ENCODE results near the gene TOB2. TPM values are rescaled to one million over a fixed set of nuclear protein-coding genes. Genes with fewer than 3 reads are reported as not detected.
"Not testable (repeated sequence)": the region's sequence is repeated elsewhere in the genome, so short reads cannot be mapped to it uniquely, and the experiment has no call there.

TOB2 gene
- polyA plus RNA-seq, 6 donors from 2014 or later: 14.0 to 24.0 (median 22.2) TPM

DNA sequence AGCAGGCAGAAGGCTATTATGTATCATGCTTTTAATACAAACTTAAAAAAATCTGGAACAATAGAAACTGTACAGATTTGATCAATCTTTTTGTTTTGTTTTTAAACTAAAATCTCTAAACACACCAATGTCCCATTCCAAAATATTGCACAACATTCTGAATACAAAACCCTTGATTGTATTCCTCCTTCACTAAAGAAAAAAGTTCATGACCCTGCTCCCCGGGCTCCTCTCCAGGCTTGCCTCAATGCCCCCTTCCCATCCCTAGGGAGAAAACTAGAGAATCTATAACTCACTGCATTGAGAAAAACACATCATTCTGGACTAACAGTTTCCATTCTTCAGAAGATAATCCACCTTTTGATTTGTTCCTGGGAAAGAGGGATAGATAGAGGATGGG lies 13.1 kb downstream of the TOB2 start:
- not testable (repeated sequence) for H3K27me3 Mint-ChIP-seq; DNase-seq; H3K27ac Mint-ChIP-seq; H3K9me3 Mint-ChIP-seq; ATAC-seq (ENCODE audit: low read depth in 2 of 2)
- Mint-ChIP-seq H3K4me3 (peak overlapping the region in 1 of 8 donors; percentile 60), H3K4me1 (peaks cover 16 to 30% (median 24%) of the 10 kb centered on the region in 3 donors), H3K36me3 (peaks cover 4 to 13% of the 10 kb centered on the region in 2 donors)

DNA sequence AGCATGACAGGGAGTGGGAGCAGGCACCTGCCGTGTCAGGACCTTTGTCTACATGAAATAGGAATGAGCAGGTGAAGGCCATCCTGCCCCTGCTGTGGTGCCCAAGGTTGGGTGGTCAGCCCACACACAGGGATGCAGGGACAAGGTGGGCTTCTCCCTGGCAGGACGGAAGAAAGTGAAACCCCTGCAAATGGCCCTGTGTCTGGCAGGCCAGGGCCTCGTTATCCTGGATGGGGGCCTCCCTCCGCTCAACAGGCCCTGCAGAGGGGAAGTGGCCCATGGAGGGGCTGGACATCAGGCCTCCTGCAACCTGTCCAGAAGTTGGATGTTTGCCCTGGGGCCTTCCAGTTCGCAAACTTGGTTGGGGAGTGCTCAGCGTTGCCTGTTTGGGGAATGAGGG lies 14.9 kb downstream of the TOB2 start:
- peaks cover 4 to 8% of the 10 kb centered on the region in 2 donors for H3K36me3 Mint-ChIP-seq
- no peak for ATAC-seq (ENCODE audit: low read depth in 2 of 2)
- DNase-seq: no peak

DNA sequence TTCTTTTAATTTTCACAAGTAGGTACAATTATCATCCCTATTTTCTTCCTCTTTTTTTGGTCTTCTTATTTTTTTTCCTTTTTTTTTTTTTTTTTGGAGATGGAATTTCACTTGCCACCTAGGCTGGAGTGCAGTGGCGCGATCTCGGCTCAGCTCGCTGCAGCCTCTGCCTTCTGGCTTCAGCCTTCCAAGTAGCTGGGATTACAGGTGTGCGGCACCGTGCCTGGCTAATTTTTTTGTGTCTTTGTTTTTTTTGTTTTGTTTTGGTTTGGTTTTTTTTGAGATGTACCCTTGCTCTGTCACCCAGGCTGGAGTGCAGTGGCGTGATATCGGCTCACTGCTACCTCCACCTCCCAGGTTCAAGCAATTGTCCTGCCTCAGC lies 16.7 kb downstream of the TOB2 start:
- peaks cover 18 to 31% (median 25%) of the 10 kb centered on the region in 3 donors for H3K4me1 Mint-ChIP-seq
- H3K27ac Mint-ChIP-seq: peak overlapping the region in 3 of 6 donors; percentile 26 to 70 (median 67)
- peaks cover 0 to 9% of the 10 kb centered on the region in 2 donors for H3K36me3 Mint-ChIP-seq
- no peaks in the 10 kb centered on the region for H3K27me3 Mint-ChIP-seq
- no peak for ATAC-seq (ENCODE audit: low read depth in 2 of 2)
- no peak overlapping the region for H3K4me3 Mint-ChIP-seq
- no peak for DNase-seq
- no peaks in the 10 kb centered on the region for H3K9me3 Mint-ChIP-seq

More for the DNA sequence above, 14.9 kb downstream of the TOB2 start:
- H3K27me3 Mint-ChIP-seq: no peaks in the 10 kb centered on the region
- peak overlapping the region in 1 of 6 donors; percentile 34 for H3K27ac Mint-ChIP-seq
- H3K9me3 Mint-ChIP-seq: no peaks in the 10 kb centered on the region
- H3K4me1 Mint-ChIP-seq: peaks cover 13 to 29% (median 25%) of the 10 kb centered on the region in 3 donors
- no peak overlapping the region for H3K4me3 Mint-ChIP-seq

DNA sequence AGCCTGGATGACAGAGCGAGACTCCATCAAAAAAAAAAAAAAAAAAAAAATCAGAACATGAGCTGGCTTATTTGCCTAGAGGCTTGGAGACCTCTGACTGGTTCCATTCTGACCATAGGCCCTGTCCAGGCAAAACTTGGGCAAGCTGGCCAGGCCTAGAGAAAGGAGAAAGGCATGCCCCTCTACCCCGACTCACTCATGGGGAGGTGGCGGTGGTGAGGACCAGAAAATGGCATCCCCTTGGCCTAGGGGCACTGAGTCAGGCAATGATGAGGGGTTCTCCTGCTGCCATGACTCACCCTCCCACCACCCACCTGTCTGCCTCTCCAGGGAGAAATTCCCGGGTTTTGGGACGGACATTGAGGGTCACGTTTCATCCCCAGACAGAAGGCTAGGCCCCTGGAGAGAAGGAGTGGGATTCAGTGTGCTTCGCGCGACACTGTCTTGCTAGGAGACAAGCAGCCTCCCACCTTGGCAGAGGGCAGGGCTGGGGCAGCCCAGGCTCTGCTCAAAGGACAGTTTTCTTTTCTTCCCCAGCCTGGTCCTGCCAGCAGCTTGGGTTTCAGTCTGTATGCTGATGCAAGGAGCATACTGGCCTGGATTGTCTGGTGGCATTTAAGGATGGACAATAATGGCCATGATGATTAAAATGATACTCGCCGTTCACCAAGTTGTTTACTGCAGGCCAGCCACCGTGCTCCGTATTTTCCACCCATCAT lies 17.2 kb downstream of the TOB2 start:
- peaks cover 0 to 9% of the 10 kb centered on the region in 2 donors for H3K36me3 Mint-ChIP-seq
- DNase-seq (no peak), ATAC-seq (ENCODE audit: low read depth in 2 of 2) (no peak)
- H3K4me3 Mint-ChIP-seq: no peak overlapping the region
- peaks cover 18 to 28% (median 25%) of the 10 kb centered on the region in 3 donors for H3K4me1 Mint-ChIP-seq
- H3K27ac Mint-ChIP-seq: peak overlapping the region in 1 of 6 donors; percentile 67
- no peaks in the 10 kb centered on the region for H3K27me3 Mint-ChIP-seq
- no peaks in the 10 kb centered on the region for H3K9me3 Mint-ChIP-seq

DNA sequence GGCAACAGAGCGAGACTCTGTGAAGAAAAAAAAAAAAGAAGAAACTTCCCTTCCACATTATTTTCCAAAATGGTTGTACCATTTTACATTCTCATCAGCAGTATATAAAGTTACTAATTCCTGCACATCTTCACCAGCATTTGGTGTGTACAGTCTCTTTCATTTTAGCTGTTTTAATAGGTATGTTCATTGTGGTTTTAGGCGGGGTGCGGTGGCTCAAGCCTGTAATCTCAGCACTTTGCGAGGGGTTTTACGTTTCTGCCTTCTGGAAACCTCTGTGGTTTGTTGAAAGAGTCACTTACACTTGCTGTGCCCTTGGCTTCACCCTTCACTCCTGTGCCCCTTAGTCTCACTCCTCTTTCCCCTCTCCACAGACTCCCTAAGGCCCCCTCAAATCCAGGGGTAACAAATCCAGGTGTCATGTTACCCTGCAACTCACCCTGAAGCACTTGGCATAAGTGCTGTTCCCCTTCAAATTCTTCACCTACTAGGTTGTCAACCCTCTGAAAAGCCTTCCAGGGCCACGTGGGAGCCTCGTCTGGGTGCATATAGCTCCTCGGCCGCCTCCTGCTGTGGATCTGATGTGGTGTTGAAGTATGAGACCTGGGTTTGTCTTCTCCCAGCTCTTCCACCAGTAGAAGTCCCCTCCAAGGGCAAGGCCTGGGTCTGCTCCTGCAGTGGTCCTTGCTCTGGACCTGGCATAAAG lies 20.8 kb downstream of the TOB2 start:
- Mint-ChIP-seq H3K36me3 (peaks cover 0 to 5% of the 10 kb centered on the region in 2 donors), H3K9me3 (no peaks in the 10 kb centered on the region), H3K27ac (peak overlapping the region in 5 of 6 donors; percentile 37 to 97 (median 63)), H3K4me1 (peaks cover 19 to 39% (median 22%) of the 10 kb centered on the region in 3 donors), H3K4me3 (peak overlapping the region in 1 of 8 donors; percentile 39), H3K27me3 (no peaks in the 10 kb centered on the region)
- DNase-seq (no peak), ATAC-seq (ENCODE audit: low read depth in 2 of 2) (peak; percentile 37 to 49)

DNA sequence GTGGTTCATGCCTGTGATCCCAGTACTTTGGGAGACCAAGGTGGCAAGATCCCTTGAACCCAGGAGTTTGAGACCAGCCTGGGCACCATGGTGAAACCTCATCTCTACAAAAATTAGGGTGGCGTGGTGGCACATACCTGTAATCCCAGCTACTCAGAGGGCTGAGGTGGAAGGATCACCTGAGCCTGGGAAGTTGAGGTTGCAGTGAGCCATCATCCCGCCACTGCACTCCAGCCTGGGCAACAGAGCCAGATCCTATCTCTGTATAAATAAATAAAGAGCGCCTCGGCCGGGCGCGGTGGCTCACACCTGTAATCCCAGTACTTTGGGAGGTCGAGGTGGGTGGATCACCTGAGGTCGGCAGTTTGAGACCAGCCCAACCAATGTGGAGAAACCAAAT lies 27.9 kb downstream of the TOB2 start:
- Mint-ChIP-seq H3K4me1 (peaks cover 19 to 64% (median 40%) of the 10 kb centered on the region in 3 donors), H3K27ac (peak overlapping the region in 1 of 6 donors; percentile 41)

DNA sequence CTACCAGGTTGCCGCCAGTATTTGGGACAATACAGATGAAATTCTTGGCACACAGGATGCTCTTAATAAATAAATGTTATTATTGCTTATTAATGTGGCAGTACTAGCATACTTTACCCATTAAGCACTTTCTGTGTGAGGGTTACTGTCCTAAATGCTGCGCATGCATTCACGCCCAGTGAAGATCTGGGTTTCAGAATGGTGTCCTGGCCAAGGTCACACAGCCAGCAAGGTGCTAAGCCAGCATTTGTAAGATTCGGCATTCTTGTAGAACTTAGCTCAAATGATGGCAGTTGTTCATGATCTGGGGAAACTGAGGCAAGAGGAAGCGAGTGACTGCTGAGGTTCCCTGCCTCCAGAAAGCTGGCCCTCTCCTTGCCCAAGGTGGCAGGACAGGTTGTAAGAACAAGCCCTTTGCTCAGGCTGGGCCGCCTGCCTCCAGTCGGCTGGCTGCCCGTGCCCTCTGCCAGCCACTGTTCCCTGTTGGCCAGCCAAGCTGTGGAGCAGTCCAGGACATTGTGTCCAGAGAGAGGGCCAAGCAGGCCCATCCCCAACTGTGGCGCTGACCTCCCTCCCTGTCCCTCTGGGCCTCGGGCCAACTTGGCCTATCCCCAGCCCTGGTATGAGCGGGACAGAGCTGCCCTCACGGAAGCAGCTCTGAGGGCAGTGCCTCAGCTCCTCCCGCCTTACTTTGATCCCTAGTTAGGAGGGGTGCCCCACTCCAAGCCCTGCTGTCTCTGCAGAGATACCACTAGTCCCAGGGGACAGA lies 28.8 kb downstream of the TOB2 start:
- Mint-ChIP-seq H3K4me3 (no peak overlapping the region), H3K4me1 (peaks cover 21 to 59% (median 43%) of the 10 kb centered on the region in 3 donors), H3K36me3 (no peaks in the 10 kb centered on the region), H3K27ac (peak overlapping the region in 1 of 6 donors; percentile 41), H3K27me3 (no peaks in the 10 kb centered on the region), H3K9me3 (no peaks in the 10 kb centered on the region)
- DNase-seq: no peak
- no peak for ATAC-seq (ENCODE audit: low read depth in 2 of 2)

More for the DNA sequence above, 27.9 kb downstream of the TOB2 start:
- no peaks in the 10 kb centered on the region for H3K9me3 Mint-ChIP-seq
- H3K36me3 Mint-ChIP-seq: no peaks in the 10 kb centered on the region
- H3K27me3 Mint-ChIP-seq: no peaks in the 10 kb centered on the region
- ATAC-seq (ENCODE audit: low read depth in 2 of 2) (no peak), DNase-seq (no peak)
- H3K4me3 Mint-ChIP-seq: no peak overlapping the region

DNA sequence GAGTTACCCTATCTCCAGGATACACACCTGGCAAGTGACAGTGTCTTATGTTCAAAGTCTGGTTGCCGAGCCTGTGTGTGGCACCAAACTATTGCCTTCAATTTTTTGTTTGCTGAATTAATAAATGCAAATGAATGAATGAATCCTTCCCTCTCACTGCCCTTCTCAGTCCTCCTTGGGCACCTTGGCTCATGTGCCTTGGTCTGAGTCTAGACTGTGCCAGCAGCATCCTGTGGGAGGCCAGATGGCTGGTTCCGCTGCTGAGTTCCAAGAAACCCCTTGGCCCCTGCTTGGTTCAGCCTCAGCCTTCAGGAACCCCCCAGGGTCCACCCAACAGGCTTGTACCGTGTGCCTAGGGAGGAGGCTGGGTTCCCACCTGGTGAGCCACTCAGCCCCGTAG lies 31.0 kb downstream of the TOB2 start:
- Mint-ChIP-seq H3K4me3 (peak overlapping the region in 7 of 8 donors; percentile 43 to 97 (median 95)), H3K4me1 (peaks cover 28 to 58% (median 57%) of the 10 kb centered on the region in 3 donors), H3K36me3 (no peaks in the 10 kb centered on the region), H3K27me3 (no peaks in the 10 kb centered on the region), H3K27ac (peak overlapping the region in 5 of 6 donors; percentile 11 to 99 (median 99)), H3K9me3 (no peaks in the 10 kb centered on the region)
- no peak for DNase-seq
- no peak for ATAC-seq (ENCODE audit: low read depth in 2 of 2)

DNA sequence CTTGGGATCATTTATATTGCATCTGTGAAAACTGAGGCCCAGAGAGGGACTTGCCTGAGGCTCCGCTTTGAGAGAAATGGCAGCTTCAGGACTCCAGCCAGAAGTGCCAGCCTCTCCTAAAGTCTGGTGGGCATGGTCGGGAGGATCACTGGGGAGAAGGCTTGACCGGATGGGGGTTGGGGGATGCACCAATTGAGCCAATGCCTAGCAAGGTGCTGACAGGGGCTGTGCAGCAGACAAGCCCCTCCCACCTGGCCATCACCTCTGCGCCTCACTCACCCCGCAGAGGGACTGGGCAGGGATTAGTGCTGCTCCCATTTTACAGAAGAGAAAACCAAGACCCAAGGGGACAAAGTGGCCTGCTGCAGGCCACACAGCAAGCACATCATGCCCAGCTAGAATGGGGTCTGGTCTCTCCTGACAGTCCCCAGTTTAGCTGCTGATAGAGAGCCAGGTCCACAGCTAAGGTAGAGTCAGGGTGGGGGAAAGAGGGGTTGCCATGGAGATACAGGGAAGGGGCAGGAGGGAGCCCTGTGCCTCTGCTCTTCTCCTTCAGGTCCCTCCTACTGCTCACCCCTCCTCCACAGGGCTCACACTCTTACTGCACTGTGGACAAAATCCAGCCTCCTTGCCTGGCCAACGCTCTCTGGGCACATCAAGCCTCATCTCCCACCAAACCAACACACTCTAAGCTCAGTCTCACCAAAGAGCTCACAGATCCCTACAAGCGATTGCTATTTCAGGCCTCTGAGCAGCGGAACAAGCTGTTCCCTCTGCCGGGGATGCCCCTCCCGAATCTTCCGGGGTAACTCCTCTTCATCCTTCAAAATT lies 35.4 kb downstream of the TOB2 start:
- no peaks in the 10 kb centered on the region for H3K36me3 Mint-ChIP-seq
- ATAC-seq (ENCODE audit: low read depth in 2 of 2): no peak
- no peak for DNase-seq
- H3K27me3 Mint-ChIP-seq: no peaks in the 10 kb centered on the region
- H3K27ac Mint-ChIP-seq: peak overlapping the region; percentile 69 to 99 (median 90)
- H3K9me3 Mint-ChIP-seq: no peaks in the 10 kb centered on the region
- peak overlapping the region in 5 of 8 donors; percentile 20 to 84 (median 37) for H3K4me3 Mint-ChIP-seq
- peaks cover 26 to 58% (median 52%) of the 10 kb centered on the region in 3 donors for H3K4me1 Mint-ChIP-seq

DNA sequence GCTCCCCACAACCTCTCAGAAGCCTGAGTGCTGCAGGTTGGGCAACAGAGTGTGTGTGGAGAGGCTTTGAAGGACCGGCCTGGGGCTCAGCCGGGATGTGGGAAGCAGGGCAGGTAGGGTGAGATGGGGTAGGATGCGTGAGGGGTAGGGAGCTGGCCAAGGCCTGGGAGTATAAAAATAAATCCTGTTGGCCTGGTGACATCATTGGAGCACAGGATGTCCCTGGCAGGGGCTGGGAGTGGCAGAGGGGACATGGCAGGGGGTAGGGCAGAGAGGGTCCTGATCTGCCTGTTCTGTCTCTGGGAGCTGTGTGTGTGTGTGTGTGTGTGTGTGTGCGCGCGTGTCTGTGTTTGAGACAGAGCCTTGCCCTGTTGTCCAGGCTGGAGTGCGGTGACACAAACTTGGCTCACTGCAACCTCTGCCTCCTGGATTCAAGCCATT lies 36.3 kb downstream of the TOB2 start:
- ATAC-seq (ENCODE audit: low read depth in 2 of 2) (no peak), DNase-seq (no peak)
- Mint-ChIP-seq H3K4me1 (peaks cover 28 to 60% (median 44%) of the 10 kb centered on the region in 3 donors), H3K27ac (peak overlapping the region in 5 of 6 donors; percentile 33 to 99 (median 85)), H3K9me3 (no peaks in the 10 kb centered on the region), H3K27me3 (no peaks in the 10 kb centered on the region), H3K4me3 (peak overlapping the region in 4 of 8 donors; percentile 2 to 73 (median 18)), H3K36me3 (no peaks in the 10 kb centered on the region)

DNA sequence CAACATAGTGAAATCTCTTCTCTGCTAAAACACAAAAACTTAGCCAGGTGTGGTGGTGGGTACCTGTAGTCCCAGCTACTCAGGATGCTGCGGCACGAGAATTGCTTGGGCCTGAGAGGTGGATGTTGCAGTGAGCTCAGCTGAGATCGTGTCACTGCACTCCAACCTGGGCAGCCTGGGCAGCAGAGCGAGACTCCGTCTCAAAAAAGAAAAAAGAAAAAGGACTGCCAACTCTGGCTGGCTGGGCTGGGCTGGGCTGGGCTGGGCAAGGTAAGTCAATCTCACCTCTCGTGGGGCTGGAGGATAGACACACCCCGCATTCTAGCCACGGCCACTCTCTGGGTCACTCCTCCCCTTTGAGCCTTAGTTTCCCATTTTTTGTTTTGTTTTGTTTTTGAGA lies 37.9 kb downstream of the TOB2 start:
- H3K4me1 Mint-ChIP-seq: peaks cover 28 to 62% (median 36%) of the 10 kb centered on the region in 3 donors
- no peaks in the 10 kb centered on the region for H3K36me3 Mint-ChIP-seq
- H3K9me3 Mint-ChIP-seq: no peaks in the 10 kb centered on the region
- H3K4me3 Mint-ChIP-seq: peak overlapping the region in 2 of 8 donors; percentile 11 to 61
- H3K27ac Mint-ChIP-seq: peak overlapping the region in 2 of 6 donors; percentile 67 to 73
- no peaks in the 10 kb centered on the region for H3K27me3 Mint-ChIP-seq
- no peak for ATAC-seq (ENCODE audit: low read depth in 2 of 2)
- DNase-seq: no peak

DNA sequence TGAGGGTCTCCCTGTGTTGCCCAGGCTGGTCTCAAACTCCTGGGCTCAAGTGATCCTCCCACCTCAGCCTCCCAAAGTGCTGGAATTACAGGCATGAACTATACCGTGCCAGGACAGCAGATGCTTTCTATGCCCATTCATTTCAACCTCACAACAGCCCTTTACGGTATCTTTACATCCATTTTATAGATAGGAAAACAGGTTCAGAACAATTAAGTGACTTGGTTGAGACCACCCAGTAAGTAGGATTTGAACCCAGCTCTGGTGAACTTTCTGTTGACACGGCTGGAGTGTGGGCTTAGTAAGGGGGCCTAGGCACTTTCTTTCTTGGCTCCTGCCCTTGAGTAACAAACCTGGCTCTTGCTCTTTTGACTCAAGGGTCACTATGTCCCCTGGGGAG lies 39.2 kb downstream of the TOB2 start:
- no peaks in the 10 kb centered on the region for H3K36me3 Mint-ChIP-seq
- ATAC-seq (ENCODE audit: low read depth in 2 of 2): no peak
- peaks cover 24 to 58% (median 32%) of the 10 kb centered on the region in 3 donors for H3K4me1 Mint-ChIP-seq
- no peaks in the 10 kb centered on the region for H3K9me3 Mint-ChIP-seq
- no peak for DNase-seq
- peak overlapping the region in 4 of 8 donors; percentile 15 to 61 (median 40) for H3K4me3 Mint-ChIP-seq
- H3K27me3 Mint-ChIP-seq: no peaks in the 10 kb centered on the region
- peak overlapping the region in 2 of 6 donors; percentile 4 to 67 for H3K27ac Mint-ChIP-seq

All from naive B cell (primary cell).